Stimulated activated CD8-positive, alpha-beta memory T cell treated with anti-CD3 and anti-CD28 coated beads, Interleukin-7, amount 100 ng/mL, for 4 hours (primary cell): Measurements from ENCODE around the gene AKAP9.
"Not testable (repeated sequence)": the region's sequence is repeated elsewhere in the genome, so short reads cannot be mapped to it uniquely, and the experiment has no call there.

ENCODE experiments used
- DNase-seq, 2 donors: peaks; one replicate each; pipeline ENCODE4 v3.0.0-alpha.2; 2020; ENCODE audit warnings: low read depth in 2 of 2

Gene AKAP9

GRCh38 chr7:92061154-92061553 lies 120.5 kb downstream of the AKAP9 start:
- no peak for DNase-seq

GRCh38 chr7:92064438-92065029 lies 123.9 kb downstream of the AKAP9 start:
- DNase-seq = no peak

GRCh38 chr7:92071032-92071431 lies 130.4 kb downstream of the AKAP9 start:
- no peak for DNase-seq

- DNase-seq = no peak
These were observed 131.5 kb downstream of the AKAP9 start for GRCh38 chr7:92072121-92072520.

GRCh38 chr7:92072708-92073107 lies 132.0 kb downstream of the AKAP9 start:
- DNase-seq = no peak

GRCh38 chr7:92075455-92076158 lies 134.9 kb downstream of the AKAP9 start:
- no peak for DNase-seq

GRCh38 chr7:92076509-92076908 lies 135.8 kb downstream of the AKAP9 start:
- no peak for DNase-seq

GRCh38 chr7:92083922-92084321 lies 143.3 kb downstream of the AKAP9 start:
- DNase-seq = not testable (repeated sequence)

GRCh38 chr7:92088266-92088665 lies 147.6 kb downstream of the AKAP9 start:
- DNase-seq = no peak

GRCh38 chr7:92092210-92092609 lies 151.5 kb downstream of the AKAP9 start:
- no peak for DNase-seq

- no peak for DNase-seq
These were observed 154.7 kb downstream of the AKAP9 start for GRCh38 chr7:92095380-92095779.

GRCh38 chr7:92100534-92100933 lies 159.9 kb downstream of the AKAP9 start:
- no peak for DNase-seq

- DNase-seq = not testable (repeated sequence)
These were observed 162.2 kb downstream of the AKAP9 start for GRCh38 chr7:92102862-92103261.

GRCh38 chr7:92108821-92109220 lies 168.2 kb downstream of the AKAP9 start:
- DNase-seq = no peak

- no peak for DNase-seq
These were observed 170.2 kb downstream of the AKAP9 start for GRCh38 chr7:92110857-92111256.

- DNase-seq = no peak
These were observed 175.2 kb downstream of the AKAP9 start for GRCh38 chr7:92115821-92116220.

- DNase-seq = no peak
These were observed 176.3 kb downstream of the AKAP9 start for GRCh38 chr7:92116949-92117348.

GRCh38 chr7:92119213-92119759 lies 178.6 kb downstream of the AKAP9 start:
- no peak for DNase-seq

- DNase-seq = no peak
These were observed 181.0 kb downstream of the AKAP9 start for GRCh38 chr7:92121681-92122080.

- no peak for DNase-seq
These were observed 190.4 kb downstream of the AKAP9 start for GRCh38 chr7:92131093-92131492.

GRCh38 chr7:92131764-92132330 lies 191.2 kb downstream of the AKAP9 start:
- no peak for DNase-seq

GRCh38 chr7:92133133-92133736 lies 192.6 kb downstream of the AKAP9 start:
- no peak for DNase-seq
